Loucy (cell line): ENCODE measurements around the gene OR2J3.
"Not testable (repeated sequence)": the region's sequence is repeated elsewhere in the genome, so short reads cannot be mapped to it uniquely, and the experiment has no call there.

Experiments used
- CTCF ChIP-seq: fragments of 200-600 bp; sonication (generic); conservative IDR thresholded peaks from 2 replicates; pipeline ENCODE4 v1.5.1; 2014; ENCODE audit warnings: mild to moderate bottlenecking, antibody characterized with exemption, low read length
- EZH2phosphoT487 ChIP-seq: fragments of 200-600 bp; IDR thresholded peaks from 2 replicates; pipeline ENCODE4 v1.6.1; 2018; ENCODE audit warnings: antibody characterized with exemption, mild to moderate bottlenecking, moderate library complexity, borderline replicate concordance

- TF ChIP-seq CTCF, EZH2phosphoT487: not testable (repeated sequence)
Measured at GRCh38 chr6:29149444-29149843, 41.6 kb downstream of the OR2J3 start.
